Psoas muscle (tissue), 8 donors: ENCODE results near the gene DCTPP1. TPM values are rescaled to one million over a fixed set of nuclear protein-coding genes. Genes with fewer than 3 reads are reported as not detected.
A peak's percentile ranks its signal among the peaks of the same experiment; 100 is the strongest.

ENCODE experiments used
- ATAC-seq, 4 donors: fragments of 200-7000 bp; cut with Tn5 transposase; one replicate each; pipeline ENCODE4 v1.9.1; 2020; ENCODE audit warnings: moderate library complexity in 3 of 4, mild to moderate bottlenecking in 2 of 4
- DNase-seq, 2 donors: peaks; one replicate each; pipeline ENCODE4 v3.0.0-alpha.2; 2020
- H3K27ac ChIP-seq: fragments of 200-600 bp; one replicate; pipeline ENCODE4 v1.8.0; 2022
- H3K27me3 ChIP-seq, 3 donors: fragments of 200-600 bp in 1 of 3; one replicate each; pipeline versions ENCODE4 v1.6.1 to v1.8.0; 2013 to 2022; ENCODE audit warnings: low read length in 2 of 3, mild to moderate bottlenecking in 2 of 3, moderate library complexity in 1 of 3; ENCODE audit not compliant: insufficient read depth in 3 of 3
- H3K36me3 ChIP-seq, 2 donors: fragments of 200-600 bp in 1 of 2; one replicate each; pipeline versions ENCODE4 v1.6.1 to v1.8.0; 2013 to 2022; ENCODE audit warnings: low read depth in 1 of 2, mild to moderate bottlenecking in 1 of 2, moderate library complexity in 1 of 2; ENCODE audit not compliant: insufficient read depth in 1 of 2
- H3K4me1 ChIP-seq: fragments of 200-600 bp; one replicate; pipeline ENCODE4 v1.8.0; 2022
- H3K4me3 ChIP-seq: fragments of 200-600 bp; one replicate; pipeline ENCODE4 v1.8.0; 2022; ENCODE audit warnings: mild to moderate bottlenecking
- H3K9me3 ChIP-seq: fragments of 200-600 bp; one replicate; pipeline ENCODE4 v1.8.0; 2022
- CTCF ChIP-seq: fragments of 200-600 bp; IDR thresholded peaks from one replicate; pipeline ENCODE4 v1.8.0; 2022; ENCODE audit warnings: antibody characterized with exemption
- WGBS, 3 donors: extraction: QIAGEN DNeasy Blood & Tissue Kit; methylation state at CpG; one replicate each; pipeline versions ENCODE4 v1.1.6 to v1.1.7; 2013; 5-methylcytosine and 5-hydroxymethylcytosine counted together
- intact Hi-C, 2 donors: fragments of 100-400 bp; cut with DNase I; formaldehyde crosslinking; loops; one replicate each; pipeline versions ENCODE4 v1.11.0 to v1.14.2; 2022
- polyA plus RNA-seq, 3 donors: library from polyadenylated mRNA; stranded (reverse); fragments of 200-250 nt; gene quantifications; one replicate each; pipeline ENCODE4 v1.2.3, GENCODE V29; 2013
- total RNA-seq, 4 donors: library from RNA; stranded (reverse); fragmentation: NEBNext Ultra II Directional in 2 of 4; extraction: Animal tissue kit (Norgen Biotek cat#: 25700) in 2 of 4; gene quantifications; one replicate each; pipeline versions ENCODE4 v1.2.1 to v1.2.4, GENCODE V29; 2021 to 2023
- donor health status: healthy with polysubstance abuse.
- donor health status: DM: no; HTN: no; CAD: no; lungs with moderate emphysema.
- donor health status: Bipolar disorder and iron deficiency.
- donor health status: healthy.
- donor health status: DM: yes; HTN: yes; CAD: no.
- donor health status: DM: no; HTN: no; CAD: no.
- donor health status: DM: no; HTN: no; CAD: no.
- donor health status: DM: yes; HTN: yes; CAD: no.

The DCTPP1 gene
- total and polyA plus RNA-seq, 7 donors, result 23.3 to 84.2 (median 42.2) TPM

GRCh38 chr16:30374538-30374937 lies 55.3 kb downstream of the DCTPP1 start, which contains the start of gene MYL11:
TSS of gene MYL11 (plus strand) at chr16:30374802. CDS start at chr16:30374858, 56 bp downstream.
- TF ChIP-seq CTCF, result no peak
- DNase-seq (peak in 1 of 2 donors; percentile 87), ATAC-seq (peak in 2 of 4 donors; percentile 9 to 15)
- 30 to 54% (median 40%) methylated on average over 6 of the region's 6 CpGs for WGBS, 3 donors
- Histone ChIP-seq H3K9me3 (no peaks in the 10 kb centered on the region), H3K27me3 (no peaks in the 10 kb centered on the region), H3K4me3 (peak within 1 kb of the TSS; percentile 71), H3K36me3 (peaks cover 0 to 5% of the 10 kb centered on the region in 2 donors), H3K27ac (peak within 1 kb of the TSS; percentile 97), H3K4me1 (peaks cover 53% of the 10 kb centered on the region)
- intact Hi-C loops, result loop anchor here in 1 of 2 donors (5.0 kb wide), 1 partner anchor 33 kb away; the partner anchor contains the start of gene ZNF771

Other genes starting within 250 kb of the DCTPP1 start
- gene CORO1A, start 246.4 kb downstream of the DCTPP1 start, total RNA-seq, result 1 to 10 TPM; 4.0 to 6.8 (median 6.3) TPM
- 1 to 10 TPM; 2.7 to 6.5 (median 3.0) TPM for gene CORO1A, start 246.4 kb downstream of the DCTPP1 start, polyA plus RNA-seq
- 10 to 100 TPM; 54.0 to 69.1 (median 60.3) TPM for gene BOLA2B, start 236.4 kb downstream of the DCTPP1 start, total RNA-seq
- gene BOLA2B, start 236.4 kb downstream of the DCTPP1 start, polyA plus RNA-seq, result 100 to 1,000 TPM; 177 to 700 (median 243) TPM
- 10 to 100 TPM; 21.6 to 45.2 (median 38.3) TPM for gene SLX1A, start 236.2 kb downstream of the DCTPP1 start, total RNA-seq
- gene SLX1A, start 236.2 kb downstream of the DCTPP1 start, polyA plus RNA-seq, result 10 to 100 TPM in 2 of 3 donors, 1 to 10 TPM in 1; 9.2 to 43.3 (median 31.0) TPM
- 1 to 10 TPM; 4.2 to 5.5 (median 4.7) TPM for gene SULT1A3, start 230.8 kb downstream of the DCTPP1 start, total RNA-seq
- 1 to 10 TPM; 2.7 to 4.6 (median 3.4) TPM for gene SULT1A3, start 230.8 kb downstream of the DCTPP1 start, polyA plus RNA-seq
- gene NPIPB13, start 181.6 kb downstream of the DCTPP1 start, total RNA-seq, result 1 to 10 TPM; 3.0 to 6.5 (median 5.0) TPM
- gene NPIPB13, start 181.6 kb downstream of the DCTPP1 start, polyA plus RNA-seq, result 1 to 10 TPM; 1.8 to 2.2 (median 2.0) TPM
- 10 to 100 TPM; 38.9 to 65.0 (median 49.6) TPM for gene CD2BP2, start 74.7 kb downstream of the DCTPP1 start, total RNA-seq
- 10 to 100 TPM; 31.0 to 61.8 (median 55.6) TPM for gene CD2BP2, start 74.7 kb downstream of the DCTPP1 start, polyA plus RNA-seq
- gene TBC1D10B, start 59.5 kb downstream of the DCTPP1 start, total RNA-seq, result 10 to 100 TPM; 30.1 to 50.0 (median 34.1) TPM
- 10 to 100 TPM; 24.5 to 45.0 (median 26.4) TPM for gene TBC1D10B, start 59.5 kb downstream of the DCTPP1 start, polyA plus RNA-seq
- 1,000 to 10,000 TPM; 1,414 to 6,743 (median 2,777) TPM for gene MYL11, start 55.2 kb downstream of the DCTPP1 start, total RNA-seq
- gene MYL11, start 55.2 kb downstream of the DCTPP1 start, polyA plus RNA-seq, result 1,000 to 10,000 TPM in 2 of 3 donors, 100 to 1,000 TPM in 1; 636 to 4,264 (median 2,548) TPM
- gene SEPTIN1, start 47.5 kb downstream of the DCTPP1 start, total RNA-seq, result 1 to 10 TPM in 2 of 4 donors, under 1 TPM in 2; 0.34 to 1.8 (median 0.90) TPM
- gene SEPTIN1, start 47.5 kb downstream of the DCTPP1 start, polyA plus RNA-seq, result under 1 TPM; 0.22 to 0.51 (median 0.28) TPM
- 1 to 10 TPM; 2.8 to 7.8 (median 5.6) TPM for gene ZNF48, start 34.6 kb downstream of the DCTPP1 start, total RNA-seq
- 1 to 10 TPM; 2.3 to 7.4 (median 3.2) TPM for gene ZNF48, start 34.6 kb downstream of the DCTPP1 start, polyA plus RNA-seq
- gene ZNF771, start 22.4 kb downstream of the DCTPP1 start, total RNA-seq, result 10 to 100 TPM in 2 of 4 donors, 1 to 10 TPM in 2; 4.8 to 14.6 (median 9.1) TPM
- gene ZNF771, start 22.4 kb downstream of the DCTPP1 start, polyA plus RNA-seq, result 1 to 10 TPM; 5.3 to 7.4 (median 5.4) TPM
- 10 to 100 TPM; 25.4 to 61.4 (median 46.9) TPM for gene SEPHS2, start 15.8 kb upstream of the DCTPP1 start, total RNA-seq
- gene SEPHS2, start 15.8 kb upstream of the DCTPP1 start, polyA plus RNA-seq, result 10 to 100 TPM; 39.0 to 96.7 (median 63.8) TPM
- 1 to 10 TPM; 1.1 to 3.0 (median 2.3) TPM for gene ITGAL, start 42.7 kb upstream of the DCTPP1 start, total RNA-seq
- under 1 TPM; 0.21 to 0.29 (median 0.27) TPM for gene ITGAL, start 42.7 kb upstream of the DCTPP1 start, polyA plus RNA-seq
- 10 to 100 TPM; 54.5 to 67.2 (median 60.2) TPM for gene ZNF768, start 96.5 kb upstream of the DCTPP1 start, total RNA-seq
- gene ZNF768, start 96.5 kb upstream of the DCTPP1 start, polyA plus RNA-seq, result 100 to 1,000 TPM in 1 of 3 donors, 10 to 100 TPM in 2; 49.0 to 125 (median 91.2) TPM
- 10 to 100 TPM in 1 of 4 donors, 1 to 10 TPM in 3; 6.4 to 16.4 (median 8.9) TPM for gene ZNF747, start 104.8 kb upstream of the DCTPP1 start, total RNA-seq
- gene ZNF747, start 104.8 kb upstream of the DCTPP1 start, polyA plus RNA-seq, result 10 to 100 TPM in 1 of 3 donors, 1 to 10 TPM in 2; 6.8 to 16.3 (median 7.9) TPM
- 1 to 10 TPM; 2.7 to 8.7 (median 5.2) TPM for gene ZNF764, start 128.3 kb upstream of the DCTPP1 start, total RNA-seq
- gene ZNF764, start 128.3 kb upstream of the DCTPP1 start, polyA plus RNA-seq, result 1 to 10 TPM; 1.9 to 5.1 (median 3.0) TPM
- 10 to 100 TPM; 11.7 to 21.2 (median 16.5) TPM for gene ZNF688, start 141.7 kb upstream of the DCTPP1 start, total RNA-seq
- gene ZNF688, start 141.7 kb upstream of the DCTPP1 start, polyA plus RNA-seq, result 10 to 100 TPM; 11.1 to 15.6 (median 13.5) TPM
- 1 to 10 TPM; 3.4 to 5.4 (median 3.9) TPM for gene ZNF785, start 155.7 kb upstream of the DCTPP1 start, total RNA-seq
- 1 to 10 TPM; 1.3 to 2.8 (median 1.5) TPM for gene ZNF785, start 155.7 kb upstream of the DCTPP1 start, polyA plus RNA-seq
- gene ZNF689, start 180.4 kb upstream of the DCTPP1 start, total RNA-seq, result 1 to 10 TPM; 3.4 to 9.6 (median 5.8) TPM
- 1 to 10 TPM; 3.6 to 6.1 (median 5.4) TPM for gene ZNF689, start 180.4 kb upstream of the DCTPP1 start, polyA plus RNA-seq
- gene PRR14, start 220.9 kb upstream of the DCTPP1 start, total RNA-seq, result 10 to 100 TPM; 13.4 to 26.4 (median 15.9) TPM
- 10 to 100 TPM; 23.8 to 26.8 (median 25.5) TPM for gene PRR14, start 220.9 kb upstream of the DCTPP1 start, polyA plus RNA-seq
- gene FBRS, start 228.4 kb upstream of the DCTPP1 start, total RNA-seq, result 10 to 100 TPM; 31.2 to 58.5 (median 38.6) TPM
- gene FBRS, start 228.4 kb upstream of the DCTPP1 start, polyA plus RNA-seq, result 10 to 100 TPM; 24.8 to 35.5 (median 29.3) TPM